Superior temporal gyrus (tissue), 1 donor: ENCODE measurements around the gene ADAMTSL1.

Source experiments
- DNase-seq: peaks from one replicate; pipeline ENCODE4 v3.0.0-alpha.2; 2016; ENCODE audit errors: extremely low spot score

The ADAMTSL1 gene

GRCh38 chr9:18698992-18699391, 225.0 kb downstream of the ADAMTSL1 start:
- no peak for DNase-seq

- no peak for DNase-seq
Observed at GRCh38 chr9:18699764-18700163, 225.8 kb downstream of the ADAMTSL1 start.

DNA sequence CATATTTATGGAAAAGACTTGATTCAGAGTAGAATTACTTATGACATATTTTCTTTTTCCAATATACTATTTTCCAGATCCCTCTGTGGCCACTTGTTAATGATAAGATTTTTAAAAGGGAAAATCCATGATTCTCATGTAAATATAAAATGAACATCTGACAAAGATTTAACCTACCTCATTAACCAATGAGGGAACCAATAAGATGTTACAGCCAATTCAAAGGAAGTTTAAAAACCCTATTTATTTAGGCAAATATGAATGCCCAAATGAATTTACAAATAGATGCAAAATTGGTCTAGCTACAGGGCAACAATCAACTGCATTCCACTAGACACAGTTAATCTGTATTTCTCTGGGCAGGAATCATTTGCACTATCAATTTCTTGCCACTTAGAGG, 226.8 kb downstream of the ADAMTSL1 start:
- DNase-seq, result no peak

GRCh38 chr9:18703151-18703900, 229.4 kb downstream of the ADAMTSL1 start:
- no peak for DNase-seq

DNA sequence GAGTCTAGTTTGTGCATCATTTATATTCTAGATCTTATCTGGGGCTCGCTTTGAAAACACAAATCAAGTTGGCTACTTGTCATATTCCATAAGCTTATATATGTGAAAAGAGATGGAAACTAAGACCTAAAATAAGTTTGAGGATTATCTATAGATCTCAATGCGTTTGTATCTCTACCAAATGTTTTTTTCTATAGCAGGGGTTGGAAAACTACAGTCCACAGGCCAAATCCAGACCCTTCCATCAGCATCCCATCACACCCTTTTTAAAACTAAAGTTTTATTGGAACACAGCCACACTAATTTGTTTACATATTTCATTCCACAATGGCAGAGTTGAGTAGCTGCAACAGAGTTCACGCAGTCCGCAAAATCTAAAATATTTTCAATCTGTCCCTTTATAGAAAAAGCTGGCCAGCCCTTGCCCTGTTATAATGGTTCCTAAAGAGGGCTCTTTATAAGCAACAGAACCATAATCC, 230.0 kb downstream of the ADAMTSL1 start:
- DNase-seq, result no peak

DNA sequence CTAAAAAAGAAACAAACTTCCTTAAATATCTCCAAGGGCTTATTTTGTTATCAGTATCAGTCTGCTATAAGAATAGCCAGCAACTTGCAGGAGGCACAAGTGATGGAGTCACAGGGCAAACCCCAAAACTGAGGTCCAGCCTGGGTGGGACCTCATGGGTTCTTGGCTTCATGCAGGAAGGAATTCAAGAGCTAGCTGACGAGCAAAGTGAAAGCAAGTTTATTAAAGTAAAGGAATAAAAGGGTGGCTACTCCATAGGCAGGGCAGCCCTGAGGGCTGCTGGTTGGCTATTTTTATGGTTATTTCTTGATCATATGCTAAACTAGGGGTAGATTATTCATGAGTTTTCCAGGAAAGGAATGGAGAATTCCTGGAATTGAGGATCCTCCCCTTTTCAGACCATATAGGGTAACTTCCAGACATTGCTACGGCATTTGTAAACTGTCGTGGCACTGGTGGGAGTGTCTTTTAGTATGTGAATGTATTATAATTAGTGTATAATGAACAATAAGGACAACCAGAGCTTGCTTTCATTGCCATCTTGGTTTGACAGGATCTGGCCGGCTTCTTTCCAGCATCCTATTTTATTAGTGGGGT, 231.9 kb downstream of the ADAMTSL1 start:
- no peak for DNase-seq

DNA sequence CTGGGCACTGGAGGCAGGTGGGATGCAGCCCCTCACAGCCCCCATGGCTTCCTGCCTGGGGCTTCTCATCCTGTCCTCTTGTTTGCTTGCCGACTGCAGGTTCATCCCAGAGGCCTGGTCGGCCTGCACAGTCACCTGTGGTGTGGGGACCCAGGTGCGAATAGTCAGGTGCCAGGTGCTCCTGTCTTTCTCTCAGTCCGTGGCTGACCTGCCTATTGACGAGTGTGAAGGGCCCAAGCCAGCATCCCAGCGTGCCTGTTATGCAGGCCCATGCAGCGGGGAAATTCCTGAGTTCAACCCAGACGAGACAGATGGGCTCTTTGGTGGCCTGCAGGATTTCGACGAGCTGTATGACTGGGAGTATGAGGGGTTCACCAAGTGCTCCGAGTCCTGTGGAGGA, 232.7 kb downstream of the ADAMTSL1 start:
- DNase-seq, result no peak

- no peak for DNase-seq
Observed at GRCh38 chr9:18707061-18707461, 233.1 kb downstream of the ADAMTSL1 start.

- DNase-seq, result no peak
Observed at GRCh38 chr9:18707489-18708205, 233.7 kb downstream of the ADAMTSL1 start.

GRCh38 chr9:18708429-18708828, 234.5 kb downstream of the ADAMTSL1 start:
- no peak for DNase-seq

- DNase-seq, result no peak
Observed at GRCh38 chr9:18710065-18710464, 236.1 kb downstream of the ADAMTSL1 start.

GRCh38 chr9:18717759-18718158, 243.8 kb downstream of the ADAMTSL1 start:
- DNase-seq, result no peak

GRCh38 chr9:18718393-18718792, 244.4 kb downstream of the ADAMTSL1 start:
- no peak for DNase-seq

DNA sequence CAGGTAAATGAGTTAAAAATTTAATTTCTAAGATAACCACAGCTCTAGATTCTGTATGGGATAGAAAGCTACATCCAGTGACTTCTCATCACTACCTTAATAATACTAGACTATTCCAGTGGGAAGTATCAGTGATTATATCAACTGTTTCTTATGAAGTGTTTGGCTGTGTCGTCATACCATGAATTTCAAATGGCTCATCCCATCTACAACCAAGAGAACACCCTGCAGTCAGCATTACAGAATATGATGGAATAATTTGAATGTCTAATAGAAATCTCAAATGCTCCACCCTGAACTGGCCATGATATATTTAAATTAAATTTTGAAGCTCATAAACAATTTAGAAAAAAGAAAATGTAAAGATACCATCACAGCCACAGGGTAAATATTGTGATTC, 245.0 kb downstream of the ADAMTSL1 start:
- DNase-seq, result no peak

DNA sequence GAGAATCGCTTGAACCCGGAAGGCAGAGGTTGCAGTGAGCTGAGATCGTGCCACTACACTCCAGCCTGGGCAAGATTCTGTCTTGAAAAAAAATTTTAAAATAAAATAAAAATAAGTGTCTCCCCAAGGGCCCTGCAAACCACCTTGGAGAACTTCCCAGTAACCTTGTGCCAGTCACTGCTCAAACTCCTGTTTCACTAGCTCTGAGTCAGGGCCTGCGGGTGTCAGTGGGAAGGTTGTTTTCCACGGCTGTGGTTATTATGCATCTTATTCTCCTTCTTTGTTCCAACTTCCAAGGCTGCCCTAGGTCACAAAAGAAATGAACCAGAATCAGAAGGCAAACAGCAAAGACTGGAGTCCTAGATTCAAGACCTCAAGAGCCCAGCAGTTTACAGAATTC, 246.7 kb downstream of the ADAMTSL1 start:
- DNase-seq, result no peak

GRCh38 chr9:18721267-18721994, 247.5 kb downstream of the ADAMTSL1 start:
- DNase-seq, result no peak

- no peak for DNase-seq
Observed at GRCh38 chr9:18721995-18722310, 248.0 kb downstream of the ADAMTSL1 start.

DNA sequence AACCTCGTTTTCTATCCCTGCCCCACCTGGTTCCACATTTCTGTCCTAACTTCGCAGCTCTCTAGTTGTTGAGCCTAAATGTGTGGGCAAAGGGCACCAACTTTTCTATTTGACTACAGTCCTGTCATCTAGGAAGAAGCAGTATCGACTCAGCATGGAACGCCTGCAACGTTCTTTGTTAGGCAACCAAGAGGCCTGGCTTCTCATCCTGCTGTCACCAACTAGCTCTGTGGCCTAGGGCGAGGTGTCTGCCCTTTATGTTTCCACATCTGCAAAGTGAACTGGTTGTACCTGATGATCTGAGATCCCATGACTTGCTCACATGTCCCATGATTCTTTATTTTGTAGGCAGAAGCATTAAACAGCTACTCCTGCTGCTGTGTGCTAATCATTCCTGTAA, 248.9 kb downstream of the ADAMTSL1 start:
- no peak for DNase-seq

- DNase-seq, result no peak
Observed at GRCh38 chr9:18723366-18723765, 249.4 kb downstream of the ADAMTSL1 start.

DNA sequence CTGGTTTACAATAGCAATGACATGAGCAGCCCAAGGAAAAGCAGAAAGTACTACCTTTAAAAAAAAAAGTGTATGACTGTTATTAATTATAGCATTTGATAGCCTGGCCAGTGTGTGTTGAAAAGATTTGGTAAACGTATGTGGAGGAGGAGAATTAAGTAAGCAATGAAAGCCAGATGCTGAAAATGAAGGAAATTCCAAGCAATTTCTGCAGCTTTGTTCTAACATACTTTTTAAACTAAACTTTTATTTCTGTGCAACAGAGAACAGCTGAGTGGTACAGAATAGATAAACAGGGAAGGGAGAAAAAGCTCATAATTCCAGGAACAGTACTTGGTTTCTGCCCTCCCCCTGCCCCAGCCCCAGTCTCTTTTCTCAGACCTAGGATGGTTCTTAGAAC, 252.6 kb downstream of the ADAMTSL1 start:
- no peak for DNase-seq

- DNase-seq, result no peak
Observed at GRCh38 chr9:18727904-18728303, 254.0 kb downstream of the ADAMTSL1 start.

DNA sequence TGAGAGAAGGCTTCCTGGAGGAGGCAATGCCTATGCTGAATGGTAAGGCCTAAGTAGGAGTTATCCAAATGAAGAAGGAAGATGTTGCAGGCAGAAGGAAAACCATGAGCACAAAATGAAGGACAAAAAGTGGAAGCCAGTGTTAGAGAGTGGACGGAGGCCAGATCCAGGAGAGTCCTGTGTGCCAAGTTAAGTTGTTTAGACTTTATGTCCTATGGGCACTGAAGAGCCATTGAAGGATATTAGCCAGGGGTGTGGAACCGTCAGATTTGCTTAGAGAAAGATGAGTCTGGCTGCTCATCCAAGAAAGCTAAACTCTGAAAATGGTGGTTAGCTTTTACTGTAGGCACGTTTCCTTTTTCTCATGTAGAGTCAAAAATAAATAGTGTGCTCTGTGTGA, 254.7 kb downstream of the ADAMTSL1 start:
- DNase-seq, result no peak
